NCI-H1930 (cell line): ENCODE results near the gene SPRR1A.
"Not testable (repeated sequence)": the region's sequence is repeated elsewhere in the genome, so short reads cannot be mapped to it uniquely, and the experiment has no call there.

Experiments
- DNase-seq, 2 experiments: peaks; one replicate each; lab custom pipeline; 2025; lab: John Stamatoyannopoulos, UW

SPRR1A gene

DNA sequence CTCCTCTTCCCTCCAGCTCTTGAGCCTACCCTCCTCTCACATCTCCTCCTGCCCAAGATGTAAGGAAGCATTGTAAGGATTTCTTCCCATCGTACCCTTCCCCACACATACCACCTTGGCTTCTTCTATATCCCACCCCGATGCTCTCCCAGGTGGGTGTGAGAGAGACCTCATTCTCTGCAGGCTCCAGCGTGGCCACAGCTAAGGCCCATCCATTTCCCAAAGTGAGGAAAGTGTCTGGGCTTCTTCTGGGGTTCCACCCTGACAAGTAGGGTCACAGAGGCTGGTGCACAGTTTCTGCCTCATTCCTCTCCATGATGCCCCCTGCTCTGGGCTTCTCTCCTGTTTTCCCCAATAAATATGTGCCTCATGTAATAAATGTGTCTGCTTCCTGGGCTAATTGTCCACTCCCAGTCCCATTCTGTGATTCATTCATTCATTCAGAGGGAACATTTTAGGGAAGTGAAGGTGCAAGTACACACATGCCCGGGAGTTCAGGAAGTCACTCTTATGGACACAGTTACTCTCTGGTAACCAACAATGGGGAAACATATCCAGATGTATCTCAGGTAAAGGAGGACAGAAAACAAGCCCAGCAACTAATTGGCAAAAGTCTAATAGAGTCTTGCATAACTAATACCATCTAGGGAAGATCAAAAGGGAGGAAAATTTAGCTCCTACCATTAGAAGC is 11.5 kb upstream of the SPRR1A start:
- DNase-seq, result no peak

DNA sequence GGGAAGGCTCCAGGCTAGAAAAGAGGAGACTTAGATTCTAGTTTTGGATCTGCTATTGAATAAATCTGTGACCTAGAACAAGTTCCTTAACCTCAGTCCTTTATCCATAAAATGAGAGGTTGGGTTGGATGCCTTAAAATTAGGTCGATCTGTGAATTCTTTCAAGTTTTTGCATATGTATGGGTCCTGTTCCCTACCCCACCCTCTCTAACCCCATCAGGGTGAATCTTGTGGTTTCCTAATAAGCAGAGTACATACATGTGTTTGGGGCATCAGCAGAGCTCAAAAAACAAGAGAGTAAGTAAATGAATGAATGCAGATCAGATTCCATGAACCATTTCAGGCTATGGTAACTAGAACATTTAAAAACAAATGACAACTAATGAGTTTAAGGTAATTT is 7.2 kb upstream of the SPRR1A start:
- no peak for DNase-seq

DNA sequence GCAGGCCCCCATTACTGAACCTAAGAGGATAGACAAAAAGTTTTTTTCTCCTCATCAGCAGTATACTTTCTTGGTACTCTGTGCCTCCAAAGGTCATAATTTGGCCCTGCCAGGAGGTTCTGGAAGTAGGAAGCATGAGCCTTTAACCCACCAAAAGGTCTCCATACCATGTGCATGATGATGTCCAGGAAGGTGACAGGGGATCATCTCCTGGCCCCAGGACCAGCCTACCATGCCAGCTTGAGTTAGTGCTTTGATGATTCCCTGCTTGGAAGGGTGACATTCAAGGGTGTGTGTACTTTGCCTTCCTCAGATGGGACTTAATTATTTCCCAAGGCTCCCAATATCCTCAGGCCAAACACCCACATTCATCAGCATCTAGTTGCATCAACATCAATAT is 6.3 kb upstream of the SPRR1A start:
- DNase-seq, result no peak

DNA sequence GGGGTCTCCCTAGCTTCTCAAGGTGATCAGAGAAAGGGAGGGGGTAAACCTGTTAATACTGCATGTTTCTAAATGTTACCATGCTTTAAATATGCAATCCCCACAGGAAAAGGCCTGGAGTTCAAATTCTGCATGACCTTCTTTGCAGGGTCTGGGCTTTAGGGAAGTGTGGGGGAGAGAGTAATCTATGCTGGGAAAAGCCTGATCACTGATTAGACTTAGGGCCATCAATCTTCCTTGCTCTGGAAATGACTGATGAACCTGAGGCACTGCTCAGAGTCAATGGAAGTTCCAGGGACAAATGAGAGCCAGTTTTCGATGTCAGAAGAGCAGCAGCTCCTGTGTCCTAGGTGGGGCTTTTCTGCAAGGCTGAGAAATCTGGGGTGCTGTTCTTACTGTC is 3.2 kb upstream of the SPRR1A start:
- DNase-seq, result no peak

DNA sequence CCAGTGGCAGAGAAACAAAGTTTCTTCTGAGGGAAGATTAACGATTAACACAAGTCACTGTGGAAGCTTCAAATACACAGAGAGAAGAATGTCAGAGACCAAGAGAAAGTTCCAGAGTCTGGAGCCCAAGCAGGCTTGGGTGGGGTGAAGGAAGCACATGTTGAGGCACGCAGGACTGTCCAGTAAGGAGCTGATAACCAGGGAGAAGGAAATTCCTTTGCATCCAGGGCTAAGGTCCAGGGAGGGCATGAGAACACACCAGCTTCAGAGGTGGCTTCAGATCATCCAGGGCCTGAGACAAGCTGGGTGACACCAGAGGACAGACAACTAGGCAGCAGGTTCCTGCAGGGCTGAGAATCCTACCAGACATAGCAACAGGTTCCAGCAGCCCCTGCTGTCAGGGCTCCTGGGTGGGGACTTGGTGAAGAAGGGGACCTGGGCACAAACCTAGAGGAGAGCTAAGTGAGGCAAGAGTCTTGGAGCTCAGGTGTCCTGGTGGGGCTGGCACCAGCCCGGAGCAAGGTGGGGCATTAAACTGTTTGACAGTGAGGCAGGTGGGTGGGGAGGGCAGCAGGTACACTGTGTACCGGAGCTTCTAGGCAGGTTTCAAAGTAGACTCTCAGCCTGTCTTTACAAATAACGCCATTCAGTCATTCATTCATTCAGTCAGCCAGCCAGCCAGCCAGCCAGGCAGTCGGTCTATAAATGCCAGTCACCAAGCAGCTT is 2.6 kb upstream of the SPRR1A start:
- no peak for DNase-seq

DNA sequence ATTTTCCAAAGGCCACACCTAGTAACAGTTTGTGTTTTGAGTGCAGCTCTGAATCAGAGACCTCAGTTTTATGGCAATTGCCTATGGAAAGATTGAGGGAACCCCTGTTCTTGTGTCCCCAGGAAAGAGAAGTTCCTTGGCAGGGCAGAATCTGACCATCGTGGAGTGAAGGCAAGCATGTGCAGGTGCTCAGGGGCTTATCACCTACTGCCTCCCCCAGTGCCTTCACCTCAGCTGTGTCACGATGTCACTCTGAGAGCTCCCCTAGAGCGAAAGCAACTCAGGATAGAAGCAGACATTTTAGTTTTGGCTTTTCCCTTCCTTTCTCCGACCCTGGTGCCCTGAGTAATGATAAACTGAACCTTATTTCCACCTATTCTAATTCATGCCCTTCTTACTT is 1.8 kb upstream of the SPRR1A start:
- DNase-seq, result no peak

DNA sequence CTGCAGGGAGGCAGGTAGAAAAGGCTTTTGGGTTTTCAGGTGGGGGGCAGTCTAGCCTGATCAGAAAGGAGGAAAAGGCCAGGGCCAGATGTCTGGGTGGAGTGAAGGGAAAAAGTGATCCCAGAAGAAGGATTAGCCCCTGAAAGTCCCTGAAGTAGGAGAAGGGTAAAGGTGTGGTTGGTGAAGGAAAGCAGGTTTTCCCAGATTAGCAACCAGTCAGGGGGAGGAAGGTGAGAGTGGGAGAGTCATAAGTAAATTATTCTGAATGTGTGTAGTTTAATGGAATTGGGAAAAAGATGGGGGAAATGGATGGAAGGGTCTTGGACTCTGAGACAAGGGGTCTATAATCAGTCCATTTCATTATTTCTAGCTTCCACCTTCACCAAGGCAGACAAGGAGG is 647 bp upstream of the SPRR1A start:
- no peak for DNase-seq

DNA sequence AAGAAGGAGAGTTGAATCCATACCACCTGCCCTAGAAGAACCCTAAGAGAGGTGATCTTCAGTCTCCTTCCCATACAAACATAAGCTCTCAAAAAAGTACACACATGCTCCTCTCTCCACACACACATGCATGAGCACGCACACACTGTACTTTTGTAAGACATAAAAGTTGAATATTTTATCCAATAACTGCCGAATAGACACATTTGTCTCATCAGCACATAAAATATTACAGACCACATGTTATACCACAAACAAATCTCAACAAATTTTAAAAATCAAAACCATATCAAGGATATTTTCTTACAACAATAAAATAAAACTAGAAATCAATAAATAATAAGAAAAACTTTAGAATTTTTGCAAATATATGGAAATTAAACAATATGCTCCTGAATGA is 2.7 kb downstream of the SPRR1A start:
- no peak for DNase-seq

DNA sequence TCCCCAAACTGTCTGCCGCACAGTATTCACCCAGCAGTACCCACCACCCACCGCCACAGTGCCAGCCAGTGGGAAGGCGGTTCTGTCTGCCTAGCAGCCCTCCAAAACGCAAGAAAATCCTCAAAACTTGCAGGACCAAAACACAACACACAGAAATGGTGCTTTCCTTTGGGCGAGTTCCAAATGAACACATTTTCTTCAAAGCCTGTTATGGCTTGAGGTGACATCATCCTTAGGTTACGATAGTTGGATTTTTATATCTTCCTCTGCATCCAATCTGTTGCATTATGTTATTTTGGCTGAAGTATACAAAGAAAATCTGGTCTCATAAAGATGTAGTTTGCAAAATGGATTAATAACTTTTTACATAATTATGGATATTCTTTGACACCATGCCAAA is 9.3 kb downstream of the SPRR1A start:
- DNase-seq, result no peak

DNA sequence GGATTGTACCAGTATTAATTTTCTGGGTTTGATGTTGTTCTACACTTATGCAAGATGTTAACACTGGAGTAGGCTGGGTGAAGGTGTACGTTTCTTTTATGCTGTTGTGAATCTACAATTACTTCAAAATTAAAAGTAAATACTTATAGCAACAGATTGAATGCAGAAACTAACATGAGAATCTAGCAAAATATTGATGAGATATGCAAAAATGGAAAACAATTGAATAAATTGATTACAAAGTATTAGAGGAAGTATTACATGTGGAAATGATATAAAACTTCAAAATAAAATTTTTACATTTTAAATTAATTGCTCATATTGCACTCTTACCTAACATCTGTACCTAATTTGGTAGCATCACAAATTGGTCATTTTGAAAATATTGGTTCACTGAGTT is 12.0 kb downstream of the SPRR1A start:
- DNase-seq, result no peak

DNA sequence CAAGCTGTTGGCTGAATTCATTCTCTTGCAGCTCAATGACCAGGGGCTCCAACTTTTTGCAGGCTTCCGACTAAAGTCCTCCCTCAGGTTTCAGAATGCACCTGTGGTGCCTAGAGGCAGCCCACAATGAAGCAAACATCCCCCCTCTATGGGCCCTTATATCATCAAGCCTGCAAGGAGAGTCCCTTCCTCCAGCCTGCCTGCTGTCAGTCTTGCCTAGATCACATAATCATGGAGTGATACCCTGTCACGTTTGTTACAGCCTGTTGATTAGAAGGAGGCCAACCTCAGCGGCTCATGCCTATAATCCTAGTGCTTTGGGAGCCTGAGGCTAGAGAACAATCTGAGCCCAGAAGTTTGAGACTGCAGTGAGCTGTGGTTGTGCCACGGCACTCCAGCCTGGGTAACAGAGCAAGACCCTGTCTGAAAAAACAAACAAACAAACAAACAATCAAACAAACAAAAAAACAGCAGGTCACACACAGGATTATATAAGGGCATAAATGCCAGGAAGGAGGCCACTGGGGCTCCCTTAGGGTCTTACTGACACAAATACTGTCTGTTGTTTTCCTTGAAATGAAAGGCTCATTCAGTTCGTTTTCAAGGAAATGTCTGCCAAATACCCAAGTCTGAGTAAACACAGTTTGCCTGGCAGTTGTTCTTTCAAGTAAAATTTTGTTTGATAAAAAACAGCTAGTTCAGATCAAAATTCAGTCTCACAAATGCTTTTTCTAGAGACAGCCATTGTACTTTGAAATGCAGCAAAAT is 12.9 kb downstream of the SPRR1A start:
- no peak for DNase-seq

DNA sequence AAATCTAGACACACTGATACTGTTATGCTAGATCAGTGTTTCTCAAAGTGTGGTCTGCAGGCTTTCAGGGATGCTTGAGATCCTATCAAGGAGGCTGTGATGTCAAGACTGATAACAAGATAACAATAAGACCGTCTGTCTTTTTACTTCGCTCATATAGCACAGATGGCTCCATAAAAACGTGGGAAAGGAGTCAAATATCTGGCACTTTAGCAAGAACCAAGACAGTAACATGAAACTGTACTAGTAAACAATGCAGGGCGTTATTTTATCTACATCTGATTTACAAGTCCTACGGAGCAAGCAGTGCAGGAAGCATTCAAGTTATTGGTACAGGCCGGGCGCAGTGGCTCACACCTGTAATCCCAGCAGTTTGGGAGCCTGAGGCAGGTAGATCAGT is 14.0 kb downstream of the SPRR1A start:
- DNase-seq, result no peak

DNA sequence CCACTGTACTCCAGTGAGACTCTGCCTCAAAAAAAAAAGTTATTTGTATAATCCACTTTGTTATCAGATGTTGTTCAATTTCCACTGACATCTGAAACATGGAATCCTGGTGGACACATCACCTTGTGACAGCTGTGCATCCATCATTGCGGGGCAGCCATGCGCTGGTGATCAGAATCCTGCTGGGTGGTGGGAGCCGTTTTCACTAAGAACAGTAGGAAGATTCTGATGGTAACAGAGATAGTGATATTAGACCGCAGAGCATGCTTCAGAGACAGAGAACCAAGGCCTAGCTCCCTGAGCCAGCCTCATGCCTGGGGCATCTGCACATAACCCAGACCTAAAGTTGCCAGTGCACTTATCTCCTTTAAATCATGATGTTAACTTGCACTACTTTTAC is 14.6 kb downstream of the SPRR1A start:
- no peak for DNase-seq

DNA sequence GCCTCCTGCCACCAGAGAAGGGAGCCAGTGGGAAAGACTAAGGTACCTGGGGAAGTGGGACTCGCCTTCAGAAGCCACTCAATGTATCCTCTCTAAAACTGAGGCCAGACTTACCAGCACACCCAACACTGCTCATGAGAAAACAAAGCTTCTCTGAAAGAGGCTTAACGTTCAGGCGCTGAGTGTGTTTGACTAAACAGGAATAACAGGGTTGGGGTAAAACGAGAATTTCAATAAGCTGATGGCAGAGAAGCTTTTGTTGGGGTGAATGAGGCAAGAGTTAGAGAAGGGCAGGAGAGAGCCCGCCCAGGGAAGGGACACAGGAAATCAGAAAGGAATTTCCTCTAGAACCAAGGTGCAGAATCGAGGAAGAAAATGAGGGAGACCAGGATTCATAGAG is 15.9 kb downstream of the SPRR1A start:
- no peak for DNase-seq

DNA sequence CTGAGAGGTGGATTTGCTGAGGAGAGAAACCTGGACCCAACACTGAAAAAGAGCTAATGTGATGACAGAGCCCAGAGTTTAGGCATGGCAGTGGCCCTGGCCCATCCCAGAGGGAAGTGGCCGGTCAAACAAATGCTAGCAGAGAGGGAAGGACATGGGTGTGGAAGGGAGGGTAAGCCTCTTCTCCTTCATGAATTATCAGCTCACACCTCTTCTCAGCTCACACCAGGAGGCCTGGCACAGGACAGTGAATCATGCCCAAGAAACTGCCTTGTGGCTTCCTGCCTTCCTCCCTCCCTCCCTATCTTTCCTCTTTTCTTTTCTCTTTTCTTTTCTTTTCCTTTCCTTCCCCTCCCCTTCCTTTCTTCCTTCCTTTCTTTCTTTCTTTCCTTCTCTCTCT is 16.4 kb downstream of the SPRR1A start:
- no peak for DNase-seq

DNA sequence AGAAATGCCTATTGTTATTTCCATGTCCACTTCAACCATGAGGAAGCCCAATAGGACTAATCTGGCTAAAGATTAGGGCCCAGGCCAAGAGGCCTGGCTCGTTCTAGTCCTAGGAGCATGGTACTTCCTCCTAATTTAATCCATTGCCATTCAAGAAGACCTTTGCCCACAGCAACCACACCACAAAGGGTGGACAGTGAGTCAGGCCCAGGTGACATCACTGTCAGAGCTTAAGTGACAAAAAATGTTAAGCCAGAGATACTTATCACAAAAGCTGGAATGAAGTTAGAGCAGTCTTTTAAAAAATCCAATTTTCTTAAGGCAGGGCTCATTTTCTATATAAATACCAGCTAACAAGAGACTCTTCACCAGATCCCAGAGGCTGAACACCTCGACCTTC is 17.5 kb downstream of the SPRR1A start, which contains the start of gene SPRR3:
Gene SPRR3, plus strand, starts transcription at position 368 of the 400 bp plus-strand sequence. CDS start 1,272 bp downstream, outside the sequence.
- DNase-seq, result no peak

DNA sequence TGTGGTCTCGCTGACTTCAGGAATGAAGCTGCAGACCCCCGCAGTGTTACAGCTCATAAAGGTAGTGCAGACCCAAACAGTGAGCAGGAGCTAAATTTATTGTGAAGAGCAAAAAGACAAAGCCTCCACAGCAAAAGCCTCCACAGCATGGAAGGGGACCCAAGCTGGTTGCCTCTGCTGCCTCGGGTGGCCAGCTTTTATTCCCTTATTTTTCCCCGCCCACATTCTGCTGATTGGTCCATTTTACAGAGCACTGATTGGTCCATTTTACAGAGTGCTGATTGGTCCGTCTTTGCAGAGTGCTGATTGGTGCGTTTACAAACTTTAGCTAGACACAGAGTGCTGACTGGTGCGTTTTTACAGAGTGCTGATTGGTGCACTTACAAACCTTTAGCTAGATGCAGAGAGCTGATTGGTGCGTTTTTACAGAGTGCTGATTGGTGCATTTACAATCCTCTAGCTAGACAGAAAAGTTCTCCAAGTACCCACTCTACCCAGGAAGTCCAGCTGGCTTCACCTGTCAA is 27.4 kb downstream of the SPRR1A start:
- DNase-seq, result not testable (repeated sequence)

DNA sequence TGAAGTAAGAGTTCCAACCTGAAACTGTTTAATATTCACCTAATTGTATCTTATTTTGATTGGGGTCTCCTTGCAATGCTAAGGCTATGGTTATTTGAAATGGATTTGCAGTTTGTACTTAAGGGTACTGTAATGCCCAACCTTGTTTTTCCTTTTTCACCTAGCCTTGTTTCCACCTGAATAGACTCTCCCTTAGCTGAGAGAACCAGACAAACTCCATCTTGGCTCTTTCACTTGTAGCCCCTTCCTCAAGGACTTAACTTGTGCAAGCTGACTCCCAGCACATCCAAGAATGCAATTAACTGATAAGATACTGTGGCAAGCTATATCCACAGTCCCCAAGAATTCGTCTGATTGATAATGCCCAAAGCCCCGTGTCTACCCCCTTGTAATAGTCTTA is 37.9 kb downstream of the SPRR1A start:
- DNase-seq, result not testable (repeated sequence)

DNA sequence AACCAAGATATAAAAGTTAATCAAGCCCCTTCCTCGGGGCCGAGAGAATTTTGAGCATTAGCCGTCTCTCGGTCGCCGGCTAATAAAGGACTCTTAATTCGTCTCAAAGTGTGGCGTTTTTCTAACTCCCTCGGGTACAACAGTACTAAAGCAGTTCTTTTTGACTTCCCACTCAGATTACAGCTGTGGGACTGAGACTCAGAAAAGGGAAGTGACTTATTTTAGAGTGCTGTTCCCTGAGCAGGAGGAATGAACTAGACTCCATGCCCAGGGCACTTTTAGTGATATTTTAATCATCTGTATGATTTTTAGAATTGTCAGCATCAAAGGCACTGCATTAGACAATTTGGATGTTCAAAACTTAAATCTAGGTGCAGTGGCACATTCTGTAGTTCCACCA is 38.5 kb downstream of the SPRR1A start:
- DNase-seq, result not testable (repeated sequence)

DNA sequence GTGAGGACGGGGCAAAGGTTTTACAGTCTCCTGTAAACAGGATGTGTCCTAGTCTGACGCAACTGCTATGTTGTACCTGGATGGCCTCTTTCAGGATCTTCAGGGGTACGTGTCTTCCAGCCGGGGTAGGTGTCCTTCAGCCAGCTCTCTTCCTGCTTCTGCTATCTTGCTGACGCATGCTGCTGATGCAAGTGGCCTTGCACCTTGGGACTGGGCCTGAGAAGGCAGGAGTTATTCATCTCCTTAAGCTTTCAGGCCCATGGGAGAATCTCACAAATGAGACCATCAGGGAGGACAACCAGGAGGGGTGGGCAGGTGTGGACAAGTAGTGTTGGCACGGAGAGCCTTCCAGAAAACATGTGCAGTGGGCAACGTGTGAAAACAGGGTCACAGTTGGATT is 39.2 kb downstream of the SPRR1A start:
- no peak for DNase-seq

DNA sequence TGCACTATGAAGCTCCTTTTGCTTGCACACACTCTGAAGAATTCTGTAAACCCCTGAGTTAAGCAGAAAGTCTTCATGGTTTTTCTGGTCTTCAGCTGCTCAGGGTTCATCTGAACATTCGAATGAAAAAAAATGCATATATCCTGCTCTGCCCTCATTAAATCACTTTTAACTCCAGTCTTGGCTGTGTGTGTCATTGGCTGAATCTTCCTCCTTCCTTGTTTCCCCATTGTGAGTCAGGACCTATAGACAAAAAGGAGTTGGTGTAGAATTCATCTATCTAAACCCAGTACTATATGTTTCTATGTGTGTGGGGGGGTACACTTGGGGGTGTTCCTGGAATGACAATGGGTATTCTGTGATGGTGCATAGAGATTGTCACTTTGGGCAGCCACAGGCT is 40.5 kb downstream of the SPRR1A start:
- no peak for DNase-seq

DNA sequence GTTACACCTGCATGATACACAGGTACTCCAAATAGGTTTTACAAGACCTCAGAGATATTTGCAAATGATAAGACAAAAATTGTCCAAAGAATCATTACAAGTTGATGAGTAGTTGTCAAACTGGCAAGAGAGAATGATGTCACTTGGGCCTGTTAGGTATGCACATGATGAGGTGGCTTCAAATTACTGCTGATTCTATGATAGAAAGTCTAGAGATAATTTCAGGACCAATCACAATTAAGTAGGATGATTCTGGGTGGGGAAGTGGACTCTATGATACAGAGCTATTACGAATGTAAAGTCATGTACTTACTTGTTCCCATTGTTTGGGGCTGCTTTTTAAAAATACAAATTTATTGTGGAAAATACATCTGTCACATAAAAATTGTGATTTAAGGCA is 41.9 kb downstream of the SPRR1A start:
- DNase-seq, result no peak

DNA sequence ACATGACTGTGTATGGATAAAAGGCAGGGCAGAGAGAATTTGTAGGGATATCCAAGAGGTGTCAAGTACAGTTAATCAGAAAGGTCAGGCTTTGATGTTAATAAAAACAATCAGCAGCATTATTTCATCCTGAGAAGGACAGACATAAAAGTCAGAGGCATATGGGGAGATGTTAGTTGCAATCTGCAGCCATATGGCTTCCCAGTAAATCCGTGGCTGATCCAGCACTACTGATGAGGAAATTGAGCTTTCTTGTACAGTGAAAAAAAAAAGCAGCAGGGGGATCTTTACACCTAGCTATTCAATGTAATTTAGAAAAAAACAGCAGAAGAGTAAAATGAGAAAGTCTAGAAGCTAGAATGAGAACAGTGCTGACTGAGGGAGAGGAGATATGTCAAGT is 44.9 kb downstream of the SPRR1A start:
- no peak for DNase-seq
